ENCODE data around the gene CORO2A. TPM values are rescaled to one million over a fixed set of nuclear protein-coding genes. Genes with fewer than 3 reads are reported as not detected.

Gene CORO2A
- total RNA-seq, 2 donors from 2014 or later: 31.2 to 45.3 TPM

DNA sequence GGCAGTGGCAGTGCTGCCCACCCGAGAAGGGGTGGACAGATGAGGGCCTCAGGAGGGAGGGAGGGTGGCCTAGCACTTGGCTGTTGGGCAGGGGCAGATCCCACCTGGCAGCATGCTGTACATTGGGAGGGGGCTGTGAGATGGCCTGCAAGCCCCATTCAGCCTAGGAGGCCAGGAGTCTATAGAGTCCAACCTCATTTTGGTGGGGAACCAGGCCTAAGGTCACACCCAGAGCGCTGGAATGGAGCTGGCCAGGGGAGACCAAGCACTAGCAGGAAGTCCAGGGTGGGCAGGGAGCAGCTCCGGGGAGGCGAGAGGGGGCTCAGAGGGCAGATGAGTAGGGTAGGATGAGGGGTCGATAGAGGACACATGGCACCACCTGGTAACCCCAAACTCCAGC, 96.3 kb downstream of the CORO2A start:
- TF ChIP-seq POLR2AphosphoS5 (IDR thresholded peaks at IDR 0.05) (no peak), POLR2A (IDR thresholded peaks at IDR 0.05) (no peak)
- TF ChIP-seq, protein P1, sequence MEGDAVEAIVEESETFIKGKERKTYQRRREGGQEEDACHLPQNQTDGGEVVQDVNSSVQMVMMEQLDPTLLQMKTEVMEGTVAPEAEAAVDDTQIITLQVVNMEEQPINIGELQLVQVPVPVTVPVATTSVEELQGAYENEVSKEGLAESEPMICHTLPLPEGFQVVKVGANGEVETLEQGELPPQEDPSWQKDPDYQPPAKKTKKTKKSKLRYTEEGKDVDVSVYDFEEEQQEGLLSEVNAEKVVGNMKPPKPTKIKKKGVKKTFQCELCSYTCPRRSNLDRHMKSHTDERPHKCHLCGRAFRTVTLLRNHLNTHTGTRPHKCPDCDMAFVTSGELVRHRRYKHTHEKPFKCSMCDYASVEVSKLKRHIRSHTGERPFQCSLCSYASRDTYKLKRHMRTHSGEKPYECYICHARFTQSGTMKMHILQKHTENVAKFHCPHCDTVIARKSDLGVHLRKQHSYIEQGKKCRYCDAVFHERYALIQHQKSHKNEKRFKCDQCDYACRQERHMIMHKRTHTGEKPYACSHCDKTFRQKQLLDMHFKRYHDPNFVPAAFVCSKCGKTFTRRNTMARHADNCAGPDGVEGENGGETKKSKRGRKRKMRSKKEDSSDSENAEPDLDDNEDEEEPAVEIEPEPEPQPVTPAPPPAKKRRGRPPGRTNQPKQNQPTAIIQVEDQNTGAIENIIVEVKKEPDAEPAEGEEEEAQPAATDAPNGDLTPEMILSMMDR (IDR thresholded peaks at IDR 0.05): no peak
- intact Hi-C loops (cut with DNase I): no loop called here
- WGBS: 93% methylated on average over 5 of the region's 5 CpGs
- Histone ChIP-seq H3K27ac (no peak overlapping the region), H3K27me3 (replicated peaks; ENCODE audit: insufficient read depth) (no peaks in the 10 kb centered on the region), H3K36me3 (no peaks in the 10 kb centered on the region), H3K4me3 (no peak overlapping the region), H3K4me1 (replicated peaks) (peaks cover 24% of the 10 kb centered on the region), H3K9me3 (no peaks in the 10 kb centered on the region)
- no peak for DNase-seq (ENCODE audit: low spot score)

DNA sequence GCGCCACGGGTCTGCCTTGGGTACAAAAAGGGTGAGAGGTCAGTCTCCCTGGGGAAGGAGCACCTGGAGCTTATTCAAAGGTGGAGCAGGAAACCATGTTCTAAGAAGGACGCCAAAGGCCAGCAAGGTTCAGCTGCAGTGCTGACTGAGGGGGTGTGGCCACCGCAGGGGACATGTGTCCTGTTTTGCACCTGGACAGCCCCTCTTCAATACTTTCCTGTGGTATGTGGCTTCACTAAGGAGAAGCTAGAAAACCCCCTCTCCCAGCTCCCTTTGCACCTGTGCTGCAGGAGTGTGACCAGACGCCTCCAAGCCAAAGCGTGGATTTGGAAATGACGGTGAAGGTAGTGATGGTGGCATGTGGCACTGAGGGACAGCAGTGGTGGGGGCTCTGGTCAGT, 97.0 kb downstream of the CORO2A start:
- no peak for DNase-seq (ENCODE audit: low spot score)
- intact Hi-C loops (cut with DNase I): no loop called here
- no peak overlapping the region for H3K4me3 ChIP-seq
- H3K27me3 ChIP-seq (replicated peaks; ENCODE audit: insufficient read depth): no peaks in the 10 kb centered on the region
- peaks cover 24% of the 10 kb centered on the region for H3K4me1 ChIP-seq (replicated peaks)
- H3K9me3 ChIP-seq: no peaks in the 10 kb centered on the region
- TF ChIP-seq, protein P1 (IDR thresholded peaks at IDR 0.05): no peak
- no peaks in the 10 kb centered on the region for H3K36me3 ChIP-seq
- H3K27ac ChIP-seq: no peak overlapping the region
- 93% methylated on average over 7 of the region's 7 CpGs for WGBS

DNA sequence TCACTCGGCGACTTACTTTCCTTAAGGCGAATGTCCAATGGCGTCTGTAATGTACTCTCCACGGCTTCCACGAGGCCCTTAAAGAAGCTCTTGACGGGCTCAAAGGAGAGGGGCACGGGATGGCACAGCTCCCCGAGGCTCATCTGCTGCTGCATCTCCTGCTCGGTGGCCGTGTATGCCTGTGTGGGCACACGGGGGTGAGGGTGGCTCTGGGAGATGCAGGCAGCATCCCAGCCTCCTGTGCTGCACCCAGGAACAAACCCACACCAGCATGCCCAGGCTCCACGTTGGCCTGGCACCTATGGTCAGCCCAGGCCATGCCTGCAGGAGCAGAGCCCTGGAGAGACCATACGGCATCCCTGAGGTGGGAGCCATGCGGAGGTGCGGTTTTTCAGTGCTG, 97.6 kb downstream of the CORO2A start:
- H3K4me3 ChIP-seq: no peak overlapping the region
- no peak overlapping the region for H3K27ac ChIP-seq
- 94% methylated on average over 16 of the region's 16 CpGs for WGBS
- no peak for TF ChIP-seq POLR2A (IDR thresholded peaks at IDR 0.05)
- TF ChIP-seq, protein P1 (IDR thresholded peaks at IDR 0.05): no peak
- TF ChIP-seq POLR2AphosphoS5 (IDR thresholded peaks at IDR 0.05): no peak
- no peaks in the 10 kb centered on the region for H3K36me3 ChIP-seq
- intact Hi-C loops (cut with DNase I): no loop called here
- DNase-seq (ENCODE audit: low spot score): no peak
- H3K4me1 ChIP-seq (replicated peaks): peaks cover 24% of the 10 kb centered on the region
- H3K27me3 ChIP-seq (replicated peaks; ENCODE audit: insufficient read depth): no peaks in the 10 kb centered on the region
- no peaks in the 10 kb centered on the region for H3K9me3 ChIP-seq

DNA sequence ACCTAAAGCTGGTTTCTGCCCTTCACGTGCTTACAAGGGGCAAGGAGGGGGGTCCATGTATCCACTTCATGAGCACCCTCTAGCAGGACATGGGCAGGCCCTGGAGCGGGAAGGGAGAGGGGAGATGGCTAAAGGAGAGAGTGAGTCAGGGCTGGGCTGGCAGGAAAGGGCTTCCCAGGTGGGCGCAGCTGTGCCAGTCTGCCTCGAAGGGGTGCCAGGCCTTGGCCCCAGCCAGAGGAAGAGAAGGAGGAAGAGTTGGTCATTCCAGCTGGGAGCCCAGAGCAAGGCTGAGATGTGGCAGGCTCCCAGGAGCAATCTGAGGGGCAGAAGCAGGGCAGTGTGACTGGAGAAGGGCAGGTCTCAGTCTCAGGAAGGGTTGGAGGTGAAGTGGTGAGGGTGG, 98.1 kb downstream of the CORO2A start:
- Histone ChIP-seq H3K4me1 (replicated peaks) (peaks cover 20% of the 10 kb centered on the region), H3K27me3 (replicated peaks; ENCODE audit: insufficient read depth) (no peaks in the 10 kb centered on the region), H3K4me3 (no peak overlapping the region), H3K9me3 (no peaks in the 10 kb centered on the region), H3K36me3 (no peaks in the 10 kb centered on the region), H3K27ac (no peak overlapping the region)
- intact Hi-C loops (cut with DNase I): no loop called here
- WGBS: 84% methylated on average over 4 of the region's 4 CpGs
- TF ChIP-seq, protein P1 (IDR thresholded peaks at IDR 0.05): no peak
- no peak for TF ChIP-seq POLR2A (IDR thresholded peaks at IDR 0.05)
- DNase-seq (ENCODE audit: low spot score): no peak

DNA sequence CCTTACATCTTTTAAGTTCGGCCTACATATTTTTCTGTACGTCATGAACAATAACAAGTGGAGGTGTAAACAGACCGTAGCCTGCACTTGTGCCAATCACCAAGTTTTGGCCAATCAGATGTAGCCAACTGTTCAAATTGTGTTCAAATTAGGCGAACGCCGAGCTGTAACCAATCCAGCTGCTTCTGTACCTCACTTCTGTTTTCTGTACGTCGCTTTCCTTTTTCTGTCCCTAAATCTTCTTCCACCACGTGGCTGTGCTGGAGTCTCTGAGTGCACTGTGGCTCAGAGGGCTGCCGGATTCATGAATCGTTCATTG, 99.9 kb downstream of the CORO2A start:
- H3K9me3 ChIP-seq: no peaks in the 10 kb centered on the region
- 84% methylated on average over 11 of the region's 11 CpGs for WGBS
- intact Hi-C loops (cut with DNase I): no loop called here
- H3K4me3 ChIP-seq: no peak overlapping the region
- TF ChIP-seq POLR2AphosphoS5 (IDR thresholded peaks at IDR 0.05) (no peak), POLR2A (IDR thresholded peaks at IDR 0.05) (no peak)
- TF ChIP-seq, protein P1 (IDR thresholded peaks at IDR 0.05): no peak
- peaks cover 9% of the 10 kb centered on the region for H3K4me1 ChIP-seq (replicated peaks)
- DNase-seq (ENCODE audit: low spot score): no peak
- no peak overlapping the region for H3K27ac ChIP-seq
- no peaks in the 10 kb centered on the region for H3K36me3 ChIP-seq
- H3K27me3 ChIP-seq (replicated peaks; ENCODE audit: insufficient read depth): no peaks in the 10 kb centered on the region

All from prostate gland (tissue), 2 donors.